ENCODE measurements around the gene DYRK1B. TPM values are rescaled to one million over a fixed set of nuclear protein-coding genes. Genes with fewer than 3 reads are reported as not detected.
"Not testable (repeated sequence)": the region's sequence is repeated elsewhere in the genome, so short reads cannot be mapped to it uniquely, and the experiment has no call there.

The DYRK1B gene
- total RNA-seq, 1 experiment from 2014 or later: 2.4 TPM

DNA sequence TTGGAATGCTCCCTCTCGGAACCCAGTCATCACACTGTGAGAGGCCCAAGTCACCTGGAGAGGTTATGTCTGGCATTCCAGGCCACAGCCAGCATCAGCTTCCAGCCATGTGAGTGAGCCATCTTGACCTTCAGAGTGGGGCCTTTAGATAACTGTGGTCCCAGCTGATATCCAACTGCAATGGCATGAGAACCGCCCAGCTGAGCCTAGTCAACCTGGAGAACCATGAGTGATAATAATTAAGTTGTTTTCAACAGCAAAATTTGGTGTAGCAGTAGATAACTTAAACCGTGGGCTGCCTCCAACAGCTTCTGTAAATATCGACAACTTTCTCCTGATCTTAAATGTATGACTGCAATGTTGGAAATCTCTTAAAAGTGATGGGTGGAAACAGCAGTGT lies 24.6 kb downstream of the DYRK1B start:
- POLR2A ChIA-PET (ENCODE audit: unreplicated experiment): no interaction called here
- BruUV-seq (replicated peaks): no TSS peak
- CTCF ChIA-PET: no interaction called here

DNA sequence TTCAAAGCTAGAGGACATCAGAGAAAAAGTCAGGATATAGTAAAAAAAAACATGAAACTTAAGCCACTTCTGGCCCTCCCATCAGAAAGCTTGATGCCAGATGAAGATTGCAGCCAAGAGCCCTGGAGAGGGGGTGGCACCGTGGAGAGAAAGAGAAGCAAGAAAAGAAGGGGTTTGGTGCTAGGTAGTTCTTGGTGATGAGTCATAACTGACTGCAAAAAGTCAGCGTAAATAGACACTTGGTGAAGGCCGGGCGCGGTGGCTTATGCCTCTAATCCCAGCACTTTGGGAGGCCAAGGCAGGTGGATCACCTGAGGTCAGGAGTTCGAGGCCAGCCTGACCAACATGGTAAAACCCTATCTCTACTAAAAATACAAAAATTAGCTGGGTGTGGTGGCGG lies 25.3 kb downstream of the DYRK1B start:
- H3K4me1 ChIP-seq (ENCODE audit: insufficient read depth, low read length); DNase-seq; ATAC-seq; H3K9me3 ChIP-seq (ENCODE audit: low read length); H3K4me3 ChIP-seq (ENCODE audit: low read length); BruUV-seq (replicated peaks); H3F3A ChIP-seq (ENCODE audit: low read length, unreplicated experiment); POLR2A ChIA-PET (ENCODE audit: unreplicated experiment); H3K27ac ChIP-seq (ENCODE audit: low read length); H3K79me2 ChIP-seq (ENCODE audit: low read length); H3K9me2 ChIP-seq (replicated peaks; ENCODE audit: low read length); intact Hi-C loops (cut with micrococcal nuclease); H3K4me2 ChIP-seq (ENCODE audit: low read length); H2AFZ ChIP-seq (ENCODE audit: low read length); CTCF ChIA-PET; H3K9ac ChIP-seq (ENCODE audit: low read length); H3K27me3 ChIP-seq (ENCODE audit: low read length); H4K20me1 ChIP-seq (ENCODE audit: low read length); H3K36me3 ChIP-seq (ENCODE audit: low read depth, low read length): not testable (repeated sequence)

More for the DNA sequence above, 24.6 kb downstream of the DYRK1B start:
- no peaks in the 10 kb centered on the region for H3K4me1 ChIP-seq (ENCODE audit: insufficient read depth, low read length)
- H4K20me1 ChIP-seq (ENCODE audit: low read length): no peaks in the 10 kb centered on the region
- H3K4me3 ChIP-seq (ENCODE audit: low read length): no peak overlapping the region
- H3K9me2 ChIP-seq (replicated peaks; ENCODE audit: low read length): no peaks in the 10 kb centered on the region
- H3K4me2 ChIP-seq (ENCODE audit: low read length): no peak overlapping the region
- H3F3A ChIP-seq (ENCODE audit: low read length, unreplicated experiment): no peaks in the 10 kb centered on the region
- no peaks in the 10 kb centered on the region for H3K79me2 ChIP-seq (ENCODE audit: low read length)
- H2AFZ ChIP-seq (ENCODE audit: low read length): no peak overlapping the region
- DNase-seq (no peak), ATAC-seq (no peak)
- no peaks in the 10 kb centered on the region for H3K36me3 ChIP-seq (ENCODE audit: low read depth, low read length)
- TF ChIP-seq EZH2phosphoT487 (IDR thresholded peaks at IDR 0.05; ENCODE audit: borderline replicate concordance, low read length): no peak
- TF ChIP-seq, protein P1, sequence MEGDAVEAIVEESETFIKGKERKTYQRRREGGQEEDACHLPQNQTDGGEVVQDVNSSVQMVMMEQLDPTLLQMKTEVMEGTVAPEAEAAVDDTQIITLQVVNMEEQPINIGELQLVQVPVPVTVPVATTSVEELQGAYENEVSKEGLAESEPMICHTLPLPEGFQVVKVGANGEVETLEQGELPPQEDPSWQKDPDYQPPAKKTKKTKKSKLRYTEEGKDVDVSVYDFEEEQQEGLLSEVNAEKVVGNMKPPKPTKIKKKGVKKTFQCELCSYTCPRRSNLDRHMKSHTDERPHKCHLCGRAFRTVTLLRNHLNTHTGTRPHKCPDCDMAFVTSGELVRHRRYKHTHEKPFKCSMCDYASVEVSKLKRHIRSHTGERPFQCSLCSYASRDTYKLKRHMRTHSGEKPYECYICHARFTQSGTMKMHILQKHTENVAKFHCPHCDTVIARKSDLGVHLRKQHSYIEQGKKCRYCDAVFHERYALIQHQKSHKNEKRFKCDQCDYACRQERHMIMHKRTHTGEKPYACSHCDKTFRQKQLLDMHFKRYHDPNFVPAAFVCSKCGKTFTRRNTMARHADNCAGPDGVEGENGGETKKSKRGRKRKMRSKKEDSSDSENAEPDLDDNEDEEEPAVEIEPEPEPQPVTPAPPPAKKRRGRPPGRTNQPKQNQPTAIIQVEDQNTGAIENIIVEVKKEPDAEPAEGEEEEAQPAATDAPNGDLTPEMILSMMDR (conservative IDR thresholded peaks at IDR 0.05; ENCODE audit: low read depth, low read length): no peak
- no peak for TF ChIP-seq EZH2 (IDR thresholded peaks at IDR 0.05; ENCODE audit: low read length, unreplicated experiment)
- no peak overlapping the region for H3K9ac ChIP-seq (ENCODE audit: low read length)
- H3K27me3 ChIP-seq (ENCODE audit: low read length): no peaks in the 10 kb centered on the region
- intact Hi-C loops (cut with micrococcal nuclease): no loop called here
- H3K27ac ChIP-seq (ENCODE audit: low read length): no peak overlapping the region
- H3K9me3 ChIP-seq (ENCODE audit: low read length): no peaks in the 10 kb centered on the region

DNA sequence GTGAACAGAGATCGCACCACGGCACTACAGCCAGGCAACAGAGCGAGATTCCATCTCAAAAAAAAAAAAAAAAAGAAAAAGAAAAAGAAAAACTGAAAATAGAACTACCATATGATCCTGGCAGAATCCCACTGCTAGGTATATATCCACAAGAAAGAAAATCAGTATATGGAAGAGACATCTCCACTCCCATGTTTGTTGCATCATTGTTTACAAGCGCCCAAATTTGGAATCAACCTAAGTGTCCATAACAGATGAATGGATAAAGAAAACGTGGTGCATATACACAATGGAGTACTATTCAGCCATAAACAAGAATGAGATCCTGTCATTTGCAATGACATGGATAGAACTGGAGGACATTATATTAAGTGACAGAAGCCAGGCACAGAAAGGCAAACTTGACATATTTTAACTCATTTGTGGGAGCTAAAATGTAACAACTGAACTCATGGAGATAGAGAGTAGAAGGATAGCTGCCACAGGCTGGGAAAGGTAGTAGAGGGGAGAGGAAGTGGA lies 26.1 kb downstream of the DYRK1B start:
- Histone ChIP-seq H3K4me3 (ENCODE audit: low read length) (no peak overlapping the region), H2AFZ (ENCODE audit: low read length) (no peak overlapping the region), H3K9me2 (replicated peaks; ENCODE audit: low read length) (no peaks in the 10 kb centered on the region), H4K20me1 (ENCODE audit: low read length) (no peaks in the 10 kb centered on the region), H3K9ac (ENCODE audit: low read length) (no peak overlapping the region), H3K27me3 (ENCODE audit: low read length) (no peaks in the 10 kb centered on the region), H3K36me3 (ENCODE audit: low read depth, low read length) (no peaks in the 10 kb centered on the region), H3K79me2 (ENCODE audit: low read length) (no peaks in the 10 kb centered on the region), H3F3A (ENCODE audit: low read length, unreplicated experiment) (no peaks in the 10 kb centered on the region), H3K9me3 (ENCODE audit: low read length) (no peaks in the 10 kb centered on the region), H3K4me2 (ENCODE audit: low read length) (no peak overlapping the region), H3K27ac (ENCODE audit: low read length) (no peak overlapping the region), H3K4me1 (ENCODE audit: insufficient read depth, low read length) (no peaks in the 10 kb centered on the region)
- ATAC-seq (no peak), DNase-seq (no peak)
- ChIA-PET POLR2A (ENCODE audit: unreplicated experiment) (no interaction called here), CTCF (no interaction called here)
- intact Hi-C loops (cut with micrococcal nuclease): no loop called here
- TF ChIP-seq EZH2phosphoT487 (IDR thresholded peaks at IDR 0.05; ENCODE audit: borderline replicate concordance, low read length): no peak
- TF ChIP-seq, protein P1 (conservative IDR thresholded peaks at IDR 0.05; ENCODE audit: low read depth, low read length): no peak
- BruUV-seq (replicated peaks): no TSS peak
